Neural progenitor cell (in vitro differentiated cells): ENCODE data around the gene TBC1D4. TPM values are rescaled to one million over a fixed set of nuclear protein-coding genes. Genes with fewer than 3 reads are reported as not detected.

Experiments
- DNase-seq: peaks from one replicate; pipeline ENCODE4 v3.0.0-alpha.2; 2016; ENCODE audit warnings: low spot score
- H2AFZ ChIP-seq: fragments of 200-600 bp; sonication (generic); replicated peaks from 2 replicates; pipeline ENCODE4 v1.6.1; 2016; ENCODE audit warnings: antibody characterized with exemption
- H3F3A ChIP-seq: fragments of 200-600 bp; sonication (generic); 2 replicates; pipeline ENCODE4 v1.6.1; 2016; ENCODE audit warnings: antibody characterized with exemption, low read depth
- H3K27ac ChIP-seq: fragments of 200-600 bp; sonication (generic); 2 replicates; pipeline ENCODE4 v1.5.1; 2016; ENCODE audit warnings: mild to moderate bottlenecking
- H3K27me3 ChIP-seq: fragments of 200-600 bp; sonication (generic); 2 replicates; pipeline ENCODE4 v1.6.1; 2016; ENCODE audit warnings: mild to moderate bottlenecking, moderate library complexity
- H3K36me3 ChIP-seq: fragments of 200-600 bp; sonication (generic); 2 replicates; pipeline ENCODE4 v1.5.1; 2016
- H3K4me1 ChIP-seq: fragments of 200-600 bp; sonication (generic); 2 replicates; pipeline ENCODE4 v1.6.1; 2016; ENCODE audit warnings: mixed run types
- H3K4me2 ChIP-seq: fragments of 200-600 bp; sonication (generic); 2 replicates; pipeline ENCODE4 v1.6.1; 2016
- H3K4me3 ChIP-seq: fragments of 200-600 bp; sonication (generic); 2 replicates; pipeline ENCODE4 v1.5.1; 2016
- H3K79me2 ChIP-seq: fragments of 200-600 bp; sonication (generic); 2 replicates; pipeline ENCODE4 v1.6.1; 2016; ENCODE audit warnings: low read depth
- H3K9ac ChIP-seq: fragments of 200-600 bp; sonication (generic); 2 replicates; pipeline ENCODE4 v1.6.1; 2016
- H3K9me3 ChIP-seq: fragments of 200-600 bp; sonication (generic); 2 replicates; pipeline ENCODE4 v1.5.1; 2016; ENCODE audit warnings: low read depth
- H4K20me1 ChIP-seq: fragments of 200-600 bp; sonication (generic); 2 replicates; pipeline ENCODE4 v1.6.1; 2016; ENCODE audit warnings: low read depth
- H3K27ac Mint-ChIP-seq: 3 replicates; pipeline ENCODE4 v1.8.0; 2021; ENCODE audit warnings: mixed read lengths
- H3K27me3 Mint-ChIP-seq: 2 replicates; pipeline ENCODE4 v1.8.0; 2022; ENCODE audit warnings: low read depth, mild to moderate bottlenecking, inconsistent platforms, moderate library complexity, mixed read lengths; ENCODE audit not compliant: insufficient read depth
- H3K36me3 Mint-ChIP-seq: 3 replicates; pipeline ENCODE4 v1.8.0; 2021; ENCODE audit warnings: mixed read lengths
- H3K4me1 Mint-ChIP-seq: 3 replicates; pipeline ENCODE4 v1.8.0; 2021; ENCODE audit warnings: mixed read lengths
- H3K4me3 Mint-ChIP-seq: 3 replicates; pipeline ENCODE4 v1.8.0; 2021; ENCODE audit warnings: mild to moderate bottlenecking, moderate library complexity, mixed read lengths
- H3K9me3 Mint-ChIP-seq: 3 replicates; pipeline ENCODE4 v1.8.0; 2020; ENCODE audit warnings: mixed read lengths
- CTCF ChIP-seq: fragments of 200-600 bp; sonication (generic); IDR thresholded peaks from 2 replicates; pipeline ENCODE4 v1.5.1; 2017; ENCODE audit warnings: antibody characterized with exemption, mild to moderate bottlenecking
- EZH2 ChIP-seq: fragments of 200-600 bp; sonication (generic); IDR thresholded peaks from 2 replicates; pipeline ENCODE4 v1.6.1; 2017; ENCODE audit warnings: antibody characterized with exemption, mild to moderate bottlenecking, moderate library complexity
- EZH2phosphoT487 ChIP-seq: fragments of 200-600 bp; sonication (generic); IDR thresholded peaks from 2 replicates; pipeline ENCODE4 v1.6.1; 2017; ENCODE audit warnings: antibody characterized with exemption
- total RNA-seq: library from RNA; depleted of rRNA; stranded (reverse); fragments of >200 nt; gene quantifications from 2 replicates; pipeline ENCODE4 v1.2.3, GENCODE V29; 2015; ENCODE audit warnings: low replicate concordance

TBC1D4 gene
- total RNA-seq, 1 donor from 2014 or later = 14.3 TPM

GRCh38 chr13:75395901-75396300 is 86.1 kb downstream of the TBC1D4 start:
- no peak overlapping the region for H3K27ac ChIP-seq
- H3K36me3 Mint-ChIP-seq = no peaks in the 10 kb centered on the region
- no peak overlapping the region for H2AFZ ChIP-seq
- no peak overlapping the region for H3K9ac ChIP-seq
- no peaks in the 10 kb centered on the region for H3K4me1 ChIP-seq
- H3K27me3 Mint-ChIP-seq = no peaks in the 10 kb centered on the region
- no peaks in the 10 kb centered on the region for H4K20me1 ChIP-seq
- no peaks in the 10 kb centered on the region for H3K9me3 ChIP-seq
- no peaks in the 10 kb centered on the region for H3K4me1 Mint-ChIP-seq
- no peaks in the 10 kb centered on the region for H3K79me2 ChIP-seq
- no peak overlapping the region for H3K27ac Mint-ChIP-seq
- H3K4me2 ChIP-seq = no peak overlapping the region
- H3K27me3 ChIP-seq = no peaks in the 10 kb centered on the region
- H3K4me3 ChIP-seq = no peak overlapping the region
- DNase-seq = no peak
- H3K9me3 Mint-ChIP-seq = peaks cover 18% of the 10 kb centered on the region
- no peaks in the 10 kb centered on the region for H3K36me3 ChIP-seq
- H3K4me3 Mint-ChIP-seq = no peak overlapping the region
- TF ChIP-seq EZH2 = no peak
- no peaks in the 10 kb centered on the region for H3F3A ChIP-seq

- H3K27me3 Mint-ChIP-seq = no peaks in the 10 kb centered on the region
- H3K36me3 Mint-ChIP-seq = no peaks in the 10 kb centered on the region
- H3K9me3 Mint-ChIP-seq = peaks cover 15% of the 10 kb centered on the region
- no peak overlapping the region for H3K4me2 ChIP-seq
- no peaks in the 10 kb centered on the region for H3K36me3 ChIP-seq
- H3K27ac ChIP-seq = no peak overlapping the region
- H3F3A ChIP-seq = no peaks in the 10 kb centered on the region
- DNase-seq = no peak
- no peak for TF ChIP-seq EZH2
- H2AFZ ChIP-seq = no peak overlapping the region
- H3K27me3 ChIP-seq = no peaks in the 10 kb centered on the region
- no peaks in the 10 kb centered on the region for H3K9me3 ChIP-seq
- no peaks in the 10 kb centered on the region for H4K20me1 ChIP-seq
- H3K4me1 Mint-ChIP-seq = no peaks in the 10 kb centered on the region
- no peak overlapping the region for H3K4me3 ChIP-seq
- H3K27ac Mint-ChIP-seq = no peak overlapping the region
- no peak overlapping the region for H3K4me3 Mint-ChIP-seq
- H3K4me1 ChIP-seq = no peaks in the 10 kb centered on the region
- no peak overlapping the region for H3K9ac ChIP-seq
- no peaks in the 10 kb centered on the region for H3K79me2 ChIP-seq
Observed at GRCh38 chr13:75395066-75395465, 86.9 kb downstream of the TBC1D4 start.

- Mint-ChIP-seq H3K4me1 (no peaks in the 10 kb centered on the region), H3K9me3 (peaks cover 14% of the 10 kb centered on the region), H3K27ac (no peak overlapping the region), H3K4me3 (no peak overlapping the region), H3K36me3 (no peaks in the 10 kb centered on the region), H3K27me3 (no peaks in the 10 kb centered on the region)
- H3F3A ChIP-seq = no peaks in the 10 kb centered on the region
- no peak overlapping the region for H3K4me2 ChIP-seq
- no peak overlapping the region for H2AFZ ChIP-seq
- H3K36me3 ChIP-seq = no peaks in the 10 kb centered on the region
- H4K20me1 ChIP-seq = no peaks in the 10 kb centered on the region
- no peak overlapping the region for H3K4me3 ChIP-seq
- no peaks in the 10 kb centered on the region for H3K4me1 ChIP-seq
- no peak overlapping the region for H3K27ac ChIP-seq
- no peaks in the 10 kb centered on the region for H3K79me2 ChIP-seq
- H3K27me3 ChIP-seq = no peaks in the 10 kb centered on the region
- TF ChIP-seq CTCF (no peak), EZH2phosphoT487 (no peak), EZH2 (no peak)
- DNase-seq = no peak
- H3K9me3 ChIP-seq = no peaks in the 10 kb centered on the region
- no peak overlapping the region for H3K9ac ChIP-seq
Observed at GRCh38 chr13:75393839-75394520, 88.0 kb downstream of the TBC1D4 start.

GRCh38 chr13:75391432-75392100 is 90.4 kb downstream of the TBC1D4 start:
- Histone ChIP-seq H3K9me3 (no peaks in the 10 kb centered on the region), H3K79me2 (no peaks in the 10 kb centered on the region), H3K4me1 (no peaks in the 10 kb centered on the region), H3K27me3 (no peaks in the 10 kb centered on the region), H3K4me3 (no peak overlapping the region), H3F3A (no peaks in the 10 kb centered on the region), H2AFZ (no peak overlapping the region), H3K9ac (no peak overlapping the region), H3K36me3 (no peaks in the 10 kb centered on the region), H3K27ac (no peak overlapping the region), H3K4me2 (no peak overlapping the region), H4K20me1 (no peaks in the 10 kb centered on the region)
- Mint-ChIP-seq H3K36me3 (no peaks in the 10 kb centered on the region), H3K27ac (no peak overlapping the region), H3K9me3 (no peaks in the 10 kb centered on the region), H3K27me3 (no peaks in the 10 kb centered on the region), H3K4me1 (no peaks in the 10 kb centered on the region), H3K4me3 (no peak overlapping the region)
- DNase-seq = no peak
- TF ChIP-seq EZH2 (no peak), EZH2phosphoT487 (no peak), CTCF (no peak)
